Measurements from ENCODE around the gene LRRC71. TPM values are rescaled to one million over a fixed set of nuclear protein-coding genes. Genes with fewer than 3 reads are reported as not detected.
"Not testable (repeated sequence)": the region's sequence is repeated elsewhere in the genome, so short reads cannot be mapped to it uniquely, and the experiment has no call there.

The LRRC71 gene
- total RNA-seq, 1 experiment from 2014 or later, result not detected

DNA sequence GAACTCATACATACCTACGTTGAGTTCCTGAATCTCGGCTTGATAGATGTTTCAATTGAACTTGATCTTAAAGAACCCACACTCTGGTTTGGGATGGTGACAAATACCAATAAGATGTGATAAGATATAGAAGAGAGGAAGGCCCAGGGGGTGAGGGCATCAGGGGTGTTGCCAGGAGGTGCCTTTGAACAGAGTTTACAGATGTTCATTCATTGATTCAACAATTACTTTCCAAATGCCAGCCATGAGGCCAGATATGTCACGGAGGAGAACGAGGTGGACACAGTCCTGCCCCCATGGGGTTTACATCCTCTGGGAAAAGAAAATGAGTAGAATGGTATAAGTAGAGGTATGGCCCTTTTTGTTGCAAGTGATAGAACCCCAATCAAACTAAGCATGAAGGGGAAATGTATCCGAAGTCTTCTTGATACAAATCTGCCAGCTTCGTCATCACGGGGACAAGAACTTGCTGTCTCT, 659 bp downstream of the LRRC71 start:
- in situ Hi-C loops (cut with HindIII; ENCODE audit: low pct_unique_long_range_greater_than_20kb, low sequenced_read_pairs), result no loop called here
- DNase-seq (ENCODE audit: low read depth, low spot score), result no peak

- in situ Hi-C loops (cut with HindIII; ENCODE audit: low pct_unique_long_range_greater_than_20kb, low sequenced_read_pairs), result no loop called here
- no peak for DNase-seq (ENCODE audit: low read depth, low spot score)
These were observed 2.7 kb downstream of the LRRC71 start for GRCh38 chr1:156922986-156923669.

DNA sequence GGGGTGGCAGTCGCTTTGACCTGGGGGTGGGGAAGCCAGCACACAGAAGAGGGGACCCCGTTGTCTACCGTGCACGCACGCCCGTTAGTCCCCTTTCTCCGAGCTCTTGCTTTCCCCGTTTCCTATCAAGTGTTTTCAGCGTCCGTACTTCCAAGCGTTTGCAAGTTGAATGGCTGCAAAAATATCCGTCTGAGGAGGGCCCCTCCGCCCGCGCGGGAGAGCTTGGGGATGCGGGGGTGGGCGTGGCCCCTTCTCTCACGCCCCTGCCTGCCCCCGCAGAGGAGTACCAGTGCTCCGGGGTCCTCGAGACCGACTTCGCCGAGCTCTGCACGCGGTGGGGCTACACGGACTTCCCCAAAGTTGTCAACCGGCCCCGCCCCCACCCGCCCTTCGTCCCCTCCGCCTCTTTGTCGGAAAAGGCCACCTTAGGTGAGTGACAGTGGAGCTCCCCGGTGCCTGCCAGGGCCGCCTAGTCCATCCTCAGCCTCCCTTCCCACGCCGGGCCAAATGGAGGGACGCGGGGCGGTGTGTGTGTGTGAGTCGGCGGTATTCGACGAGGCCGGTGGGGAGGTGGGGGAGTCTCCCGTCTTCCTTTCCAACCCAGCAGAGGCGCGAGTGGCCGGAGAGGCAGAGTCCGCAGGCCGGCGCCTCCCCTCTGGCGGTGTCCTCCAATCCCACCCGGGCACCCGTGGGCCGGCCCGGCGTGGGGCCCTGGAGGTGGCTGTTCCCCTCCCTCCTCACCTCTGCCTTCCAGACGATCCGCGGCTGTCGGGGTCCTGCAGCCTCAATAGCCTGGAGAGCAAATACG, 3.4 kb downstream of the LRRC71 start:
- DNase-seq (ENCODE audit: low read depth, low spot score), result no peak
- in situ Hi-C loops (cut with HindIII; ENCODE audit: low pct_unique_long_range_greater_than_20kb, low sequenced_read_pairs), result no loop called here

GRCh38 chr1:156924478-156925153, 4.2 kb downstream of the LRRC71 start:
- no peak for DNase-seq (ENCODE audit: low read depth, low spot score)
- in situ Hi-C loops (cut with HindIII; ENCODE audit: low pct_unique_long_range_greater_than_20kb, low sequenced_read_pairs), result no loop called here

GRCh38 chr1:156925154-156926010, 5.0 kb downstream of the LRRC71 start:
- in situ Hi-C loops (cut with HindIII; ENCODE audit: low pct_unique_long_range_greater_than_20kb, low sequenced_read_pairs), result no loop called here
- DNase-seq (ENCODE audit: low read depth, low spot score), result no peak

DNA sequence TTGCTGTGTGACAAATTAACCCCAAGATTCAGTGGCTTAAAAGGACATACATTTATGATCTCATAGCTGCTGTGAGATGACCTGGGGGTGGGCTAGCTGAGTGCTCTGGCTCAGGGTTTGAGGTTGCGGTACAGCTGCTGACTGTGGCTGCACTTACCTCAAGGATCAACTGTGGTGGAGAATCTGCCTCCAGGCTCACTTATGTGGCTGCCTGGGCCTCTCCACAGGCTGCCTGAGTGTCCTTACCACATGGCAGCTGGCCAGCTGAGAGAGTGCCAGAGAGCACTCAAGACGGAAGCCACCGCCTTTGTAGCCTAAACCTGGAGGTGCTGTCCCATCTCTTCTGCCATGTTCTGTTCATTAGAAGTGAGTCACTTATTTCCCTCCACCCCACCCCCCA, 5.7 kb downstream of the LRRC71 start:
- in situ Hi-C loops (cut with HindIII; ENCODE audit: low pct_unique_long_range_greater_than_20kb, low sequenced_read_pairs), result no loop called here
- peak; percentile 17 for DNase-seq (ENCODE audit: low read depth, low spot score)

GRCh38 chr1:156926695-156927094, 6.3 kb downstream of the LRRC71 start:
- DNase-seq (ENCODE audit: low read depth, low spot score); in situ Hi-C loops (cut with HindIII; ENCODE audit: low pct_unique_long_range_greater_than_20kb, low sequenced_read_pairs): not testable (repeated sequence)

DNA sequence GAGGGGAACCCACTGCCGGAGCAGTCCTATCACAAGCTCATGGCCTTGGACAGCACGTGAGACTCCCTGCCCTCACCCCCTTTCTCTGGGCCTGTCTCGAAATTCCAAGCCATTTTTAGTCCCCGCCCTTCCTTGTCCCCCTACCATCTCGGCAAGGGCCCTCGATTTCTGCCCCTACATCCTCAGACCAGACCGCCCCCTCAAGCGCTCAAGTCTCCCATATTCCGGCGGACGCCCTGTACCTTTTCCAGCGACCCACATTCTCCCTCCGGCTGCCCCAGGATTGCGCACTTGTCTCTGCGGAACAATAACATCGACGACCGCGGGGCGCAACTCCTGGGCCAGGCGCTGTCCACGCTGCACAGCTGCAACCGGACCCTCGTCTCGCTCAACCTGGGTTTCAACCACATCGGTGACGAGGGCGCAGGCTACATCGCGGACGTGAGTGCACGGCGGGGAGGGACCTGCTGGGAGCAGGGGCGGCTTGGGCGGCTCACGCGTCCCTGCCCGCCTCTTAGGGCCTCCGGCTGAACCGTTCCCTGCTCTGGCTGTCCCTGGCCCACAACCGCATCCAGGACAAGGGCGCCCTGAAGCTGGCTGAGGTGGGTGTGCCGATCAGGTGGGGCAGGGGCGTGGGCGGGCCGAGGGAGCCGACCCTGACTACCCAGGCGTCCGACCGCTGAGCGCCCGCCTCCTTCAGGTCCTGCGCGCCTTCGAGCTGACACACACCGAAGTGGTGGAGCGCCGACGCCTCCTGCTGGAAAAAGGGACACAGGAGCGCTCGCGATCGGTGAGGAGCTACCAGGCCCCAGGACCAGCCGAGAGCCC, 7.0 kb downstream of the LRRC71 start:
- DNase-seq (ENCODE audit: low read depth, low spot score), result peak; percentile 77
- in situ Hi-C loops (cut with HindIII; ENCODE audit: low pct_unique_long_range_greater_than_20kb, low sequenced_read_pairs), result no loop called here

GRCh38 chr1:156928043-156928602, 7.7 kb downstream of the LRRC71 start:
- in situ Hi-C loops (cut with HindIII; ENCODE audit: low pct_unique_long_range_greater_than_20kb, low sequenced_read_pairs), result no loop called here
- no peak for DNase-seq (ENCODE audit: low read depth, low spot score)

GRCh38 chr1:156929596-156930238, 9.3 kb downstream of the LRRC71 start:
- in situ Hi-C loops (cut with HindIII; ENCODE audit: low pct_unique_long_range_greater_than_20kb, low sequenced_read_pairs), result no loop called here
- no peak for DNase-seq (ENCODE audit: low read depth, low spot score)

DNA sequence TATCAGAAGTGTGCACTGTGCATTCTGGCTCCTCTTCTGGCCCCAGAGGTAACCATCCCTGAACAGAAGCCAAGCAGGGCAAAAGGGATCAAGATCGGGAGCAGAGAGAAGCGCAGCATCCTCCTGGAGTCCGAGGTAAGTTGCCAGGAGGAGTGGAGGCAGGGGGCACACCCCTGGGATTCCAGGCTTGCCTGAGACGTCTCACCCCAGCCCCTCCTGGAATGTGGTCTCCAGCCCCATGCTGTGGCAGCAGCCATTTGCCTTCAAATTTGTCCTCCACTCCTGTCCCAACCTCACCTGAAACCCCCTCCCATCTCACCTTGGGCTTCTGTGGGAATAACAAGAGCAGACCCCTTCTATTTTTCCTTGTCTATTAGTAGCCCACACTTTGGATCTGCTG, 10.1 kb downstream of the LRRC71 start:
- in situ Hi-C loops (cut with HindIII; ENCODE audit: low pct_unique_long_range_greater_than_20kb, low sequenced_read_pairs), result no loop called here
- DNase-seq (ENCODE audit: low read depth, low spot score), result no peak

GRCh38 chr1:156931211-156931952, 10.9 kb downstream of the LRRC71 start:
- peak; percentile 17 for DNase-seq (ENCODE audit: low read depth, low spot score)
- in situ Hi-C loops (cut with HindIII; ENCODE audit: low pct_unique_long_range_greater_than_20kb, low sequenced_read_pairs), result no loop called here

GRCh38 chr1:156931974-156932710, 11.7 kb downstream of the LRRC71 start:
- in situ Hi-C loops (cut with HindIII; ENCODE audit: low pct_unique_long_range_greater_than_20kb, low sequenced_read_pairs), result no loop called here
- no peak for DNase-seq (ENCODE audit: low read depth, low spot score)

- in situ Hi-C loops (cut with HindIII; ENCODE audit: low pct_unique_long_range_greater_than_20kb, low sequenced_read_pairs), result no loop called here
- DNase-seq (ENCODE audit: low read depth, low spot score), result no peak
These were observed 12.7 kb downstream of the LRRC71 start for GRCh38 chr1:156933136-156933535.

Measured in SK-MEL-5 (cell line).